Measurements from ENCODE around the gene INPP4A. TPM values are rescaled to one million over a fixed set of nuclear protein-coding genes. Genes with fewer than 3 reads are reported as not detected.

Gene INPP4A
- total and polyA plus RNA-seq, 10 of the 15 experiments (the other 5 are each of a cell fraction or from before 2014, with no cell fraction given): 4.7 to 62.3 (median 36.9) TPM

- H3K79me2 ChIP-seq (ENCODE audit: control insufficient read depth, insufficient read depth, low read length): peaks cover 27% of the 10 kb centered on the region
- ChIA-PET RAD21 (ENCODE audit: unreplicated experiment) (interaction anchor here (0.6 to 1.6 kb wide), 7 partner anchors 20 to 95 kb away, joined by 3 to 6 read pairs (median 3); no protein-coding TSS in a partner anchor), CTCF (interaction anchor here (0.7 to 1.6 kb wide), 11 partner anchors 8 to 100 kb away, joined by 3 to 5 read pairs (median 3); no protein-coding TSS in a partner anchor), SMC1A (ENCODE audit: uncharacterized antibody, unreplicated experiment) (interaction anchor here (0.8 to 1.7 kb wide), 6 partner anchors 12 to 95 kb away, joined by 3 to 5 read pairs (median 3); no protein-coding TSS in a partner anchor), POLR2A (interaction anchor here (0.8 kb wide), 1 partner anchor 51 kb away, joined by 3 read pairs; no protein-coding TSS in a partner anchor)
- H3K27me3 ChIP-seq (replicated peaks in 1 of 2; ENCODE audit: control insufficient read depth in 2 of 2, insufficient read depth in 2 of 2, low read length in 1 of 2): no peaks in the 10 kb centered on the region
- H4K20me1 ChIP-seq (ENCODE audit: control insufficient read depth, insufficient read depth): peaks cover 7% of the 10 kb centered on the region
- H3K9me3 ChIP-seq (replicated peaks; ENCODE audit: control insufficient read depth, insufficient read depth, low read length): no peaks in the 10 kb centered on the region
- H3K4me1 ChIP-seq (ENCODE audit: control insufficient read depth, insufficient read depth, low read length): peaks cover 21% of the 10 kb centered on the region
- BruUV-seq (replicated peaks): no TSS peak
- in situ Hi-C loops (cut with MboI) (no loop called here), intact Hi-C loops (cut with micrococcal nuclease; ENCODE audit: unreplicated experiment) (no loop called here)
- no peak for FAIRE-seq
- no peak overlapping the region for H3K9ac ChIP-seq (ENCODE audit: control insufficient read depth, insufficient read depth, low read length)
- no peak overlapping the region for H3K4me3 ChIP-seq
- peaks cover 10 to 39% of the 10 kb centered on the region in 2 experiments for H3K36me3 ChIP-seq (ENCODE audit: control insufficient read depth in 2 of 2, insufficient read depth in 2 of 2, low read length in 1 of 2)
- ATAC-seq: peak; percentile 59
- H3K27ac ChIP-seq (ENCODE audit: control insufficient read depth, insufficient read depth): peak overlapping the region; percentile 13; the same call in 1 of the 2 replicates
- 75% methylated on average over 12 of the region's 12 CpGs for WGBS (ENCODE audit: insufficient coverage, insufficient replicate concordance, low lambda C conversion rate, missing lambda C conversion rate)
- DNase-seq (ENCODE audit: low read depth, low spot score): no peak
- H3K4me2 ChIP-seq (ENCODE audit: control insufficient read depth, insufficient read depth): peak overlapping the region; percentile 28; the same call in 1 of the 2 replicates
- no peak overlapping the region for H2AFZ ChIP-seq (ENCODE audit: control insufficient read depth, low read depth, low read length)
- 0 out of 2 replicates have a peak, but pooled peaks have one; percentile 3 for TF ChIP-seq SPI1 (IDR thresholded peaks at IDR 0.05; ENCODE audit: borderline replicate concordance, insufficient read depth, low read depth, low read length)
- no peak for TF ChIP-seq SREBF2 (IDR thresholded peaks at IDR 0.05; ENCODE audit: low read length)
- no peak for TF ChIP-seq KAT2A (conservative IDR thresholded peaks at IDR 0.05; ENCODE audit: control insufficient read depth, low read depth, low read length)
These were observed 63.4 kb downstream of the INPP4A start for GRCh38 chr2:98507891-98508708.

DNA sequence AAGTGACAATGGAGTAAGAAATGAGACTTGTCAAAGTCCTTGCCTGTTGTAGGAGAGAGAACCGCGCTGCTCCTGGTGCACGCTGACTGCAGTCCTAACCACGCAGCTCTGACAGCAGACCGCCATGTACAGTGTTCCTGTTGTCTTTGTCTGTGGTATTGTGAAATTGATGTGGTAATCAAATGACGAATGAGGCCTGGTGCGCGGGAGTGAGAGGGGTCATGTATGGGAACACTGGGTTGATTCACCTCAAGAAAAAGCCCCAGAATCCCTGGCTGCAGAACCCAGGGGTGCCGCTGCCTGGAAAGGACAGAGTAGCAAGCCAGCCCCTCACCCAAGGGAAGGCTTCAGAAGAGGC, 64.0 kb downstream of the INPP4A start:
- peaks cover 20% of the 10 kb centered on the region for H3K4me1 ChIP-seq (ENCODE audit: control insufficient read depth, insufficient read depth, low read length)
- no peak overlapping the region for H3K4me2 ChIP-seq (ENCODE audit: control insufficient read depth, insufficient read depth)
- ChIA-PET SMC1A (ENCODE audit: uncharacterized antibody, unreplicated experiment) (interaction anchor here (1.1 to 1.7 kb wide), 2 partner anchors 41 to 96 kb away, joined by 3 to 5 read pairs; no protein-coding TSS in a partner anchor), POLR2A (no interaction called here), CTCF (interaction anchor here (1.2 kb wide), 1 partner anchor 43 kb away, joined by 3 read pairs; no protein-coding TSS in a partner anchor), RAD21 (ENCODE audit: unreplicated experiment) (interaction anchor here (0.7 to 1.6 kb wide), 3 partner anchors 21 to 33 kb away, joined by 3 to 6 read pairs (median 4); no protein-coding TSS in a partner anchor)
- in situ Hi-C loops (cut with MboI): no loop called here
- no peaks in the 10 kb centered on the region for H3K9me3 ChIP-seq (replicated peaks; ENCODE audit: control insufficient read depth, insufficient read depth, low read length)
- no peak overlapping the region for H3K27ac ChIP-seq (ENCODE audit: control insufficient read depth, insufficient read depth)
- 90% methylated on average over 9 of the region's 9 CpGs for WGBS (ENCODE audit: insufficient coverage, insufficient replicate concordance, low lambda C conversion rate, missing lambda C conversion rate)
- ATAC-seq (peak; percentile 75), FAIRE-seq (no peak), DNase-seq (ENCODE audit: low read depth, low spot score) (no peak)
- H3K36me3 ChIP-seq (ENCODE audit: control insufficient read depth in 2 of 2, insufficient read depth in 2 of 2, low read length in 1 of 2): peaks cover 10 to 38% of the 10 kb centered on the region in 2 experiments
- BruUV-seq (replicated peaks): no TSS peak
- H3K9ac ChIP-seq (ENCODE audit: control insufficient read depth, insufficient read depth, low read length): no peak overlapping the region
- no peak overlapping the region for H2AFZ ChIP-seq (ENCODE audit: control insufficient read depth, low read depth, low read length)
- no peak overlapping the region for H3K4me3 ChIP-seq
- intact Hi-C loops (cut with micrococcal nuclease; ENCODE audit: unreplicated experiment): no loop called here
- H4K20me1 ChIP-seq (ENCODE audit: control insufficient read depth, insufficient read depth): peaks cover 5% of the 10 kb centered on the region
- H3K27me3 ChIP-seq (replicated peaks in 1 of 2; ENCODE audit: control insufficient read depth in 2 of 2, insufficient read depth in 2 of 2, low read length in 1 of 2): no peaks in the 10 kb centered on the region
- H3K79me2 ChIP-seq (ENCODE audit: control insufficient read depth, insufficient read depth, low read length): peaks cover 25% of the 10 kb centered on the region
- TF ChIP-seq EP300 (IDR thresholded peaks at IDR 0.05; ENCODE audit: borderline replicate concordance in 1 of 2, control insufficient read depth in 1 of 2, low read depth in 2 of 2, low read length in 2 of 2) (no peak), ATF7 (IDR thresholded peaks at IDR 0.05; ENCODE audit: low read depth) (peak; percentile 45), MYB (IDR thresholded peaks at IDR 0.05; ENCODE audit: borderline replicate concordance, low read depth, low read length) (no peak), BMI1 (IDR thresholded peaks at IDR 0.05; ENCODE audit: borderline replicate concordance) (no peak), HCFC1 (IDR thresholded peaks at IDR 0.05; ENCODE audit: low read length) (no peak), MTA2 (IDR thresholded peaks at IDR 0.05; ENCODE audit: low read depth) (no peak), PAX8 (IDR thresholded peaks at IDR 0.05) (no peak)
- TF ChIP-seq, protein P1, sequence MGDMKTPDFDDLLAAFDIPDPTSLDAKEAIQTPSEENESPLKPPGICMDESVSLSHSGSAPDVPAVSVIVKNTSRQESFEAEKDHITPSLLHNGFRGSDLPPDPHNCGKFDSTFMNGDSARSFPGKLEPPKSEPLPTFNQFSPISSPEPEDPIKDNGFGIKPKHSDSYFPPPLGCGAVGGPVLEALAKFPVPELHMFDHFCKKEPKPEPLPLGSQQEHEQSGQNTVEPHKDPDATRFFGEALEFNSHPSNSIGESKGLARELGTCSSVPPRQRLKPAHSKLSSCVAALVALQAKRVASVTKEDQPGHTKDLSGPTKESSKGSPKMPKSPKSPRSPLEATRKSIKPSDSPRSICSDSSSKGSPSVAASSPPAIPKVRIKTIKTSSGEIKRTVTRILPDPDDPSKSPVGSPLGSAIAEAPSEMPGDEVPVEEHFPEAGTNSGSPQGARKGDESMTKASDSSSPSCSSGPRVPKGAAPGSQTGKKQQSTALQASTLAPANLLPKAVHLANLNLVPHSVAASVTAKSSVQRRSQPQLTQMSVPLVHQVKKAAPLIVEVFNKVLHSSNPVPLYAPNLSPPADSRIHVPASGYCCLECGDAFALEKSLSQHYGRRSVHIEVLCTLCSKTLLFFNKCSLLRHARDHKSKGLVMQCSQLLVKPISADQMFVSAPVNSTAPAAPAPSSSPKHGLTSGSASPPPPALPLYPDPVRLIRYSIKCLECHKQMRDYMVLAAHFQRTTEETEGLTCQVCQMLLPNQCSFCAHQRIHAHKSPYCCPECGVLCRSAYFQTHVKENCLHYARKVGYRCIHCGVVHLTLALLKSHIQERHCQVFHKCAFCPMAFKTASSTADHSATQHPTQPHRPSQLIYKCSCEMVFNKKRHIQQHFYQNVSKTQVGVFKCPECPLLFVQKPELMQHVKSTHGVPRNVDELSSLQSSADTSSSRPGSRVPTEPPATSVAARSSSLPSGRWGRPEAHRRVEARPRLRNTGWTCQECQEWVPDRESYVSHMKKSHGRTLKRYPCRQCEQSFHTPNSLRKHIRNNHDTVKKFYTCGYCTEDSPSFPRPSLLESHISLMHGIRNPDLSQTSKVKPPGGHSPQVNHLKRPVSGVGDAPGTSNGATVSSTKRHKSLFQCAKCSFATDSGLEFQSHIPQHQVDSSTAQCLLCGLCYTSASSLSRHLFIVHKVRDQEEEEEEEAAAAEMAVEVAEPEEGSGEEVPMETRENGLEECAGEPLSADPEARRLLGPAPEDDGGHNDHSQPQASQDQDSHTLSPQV (IDR thresholded peaks at IDR 0.05): no peak

All from GM12878 (cell line).